NCI-H2029 treated with DMSO at 0.1 percent for 48 hours (cell line): ENCODE measurements around the gene DENND5A.
"Not testable (repeated sequence)": the region's sequence is repeated elsewhere in the genome, so short reads cannot be mapped to it uniquely, and the experiment has no call there.

Source experiments
- DNase-seq: peaks from one replicate; lab custom pipeline; 2025; lab: John Stamatoyannopoulos, UW

The DENND5A gene

DNA sequence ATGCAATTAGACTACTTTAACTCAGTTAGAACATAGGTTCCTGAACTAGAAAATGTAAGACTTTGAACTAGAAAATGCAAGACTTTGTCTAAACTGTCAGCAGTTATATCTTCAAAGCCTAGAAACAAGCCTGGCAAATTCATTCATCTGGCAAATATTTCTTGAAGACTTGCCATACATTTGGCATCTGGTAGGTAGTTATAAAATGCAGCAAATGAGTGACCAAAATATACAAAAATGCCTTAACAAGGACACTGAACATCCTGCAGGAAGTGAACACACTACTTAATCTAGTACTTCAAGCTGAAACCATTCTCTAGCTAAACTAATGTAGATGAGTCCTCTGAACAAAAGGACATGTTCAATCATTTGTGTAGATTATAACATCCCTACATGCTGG, 89.0 kb downstream of the DENND5A start:
- DNase-seq: no peak

DNA sequence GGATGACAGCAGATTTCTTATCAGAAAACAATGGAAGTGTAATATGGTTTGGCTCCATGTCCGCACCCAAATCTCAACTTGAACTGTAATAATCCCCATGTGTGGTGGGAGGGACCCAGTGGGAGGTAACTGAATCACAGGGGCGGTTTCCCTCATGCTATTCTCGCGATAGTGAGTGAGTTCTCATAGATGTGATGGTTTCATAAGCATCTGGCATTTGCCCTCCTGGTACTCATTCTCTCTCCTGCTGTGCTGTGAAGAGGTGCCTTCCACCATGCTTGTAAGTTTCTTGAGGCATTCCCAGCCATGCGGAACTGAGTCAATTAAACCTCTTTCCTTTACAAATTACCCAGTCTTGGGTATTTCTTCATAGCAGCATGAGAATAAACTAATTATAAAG, 92.8 kb downstream of the DENND5A start:
- DNase-seq: no peak

DNA sequence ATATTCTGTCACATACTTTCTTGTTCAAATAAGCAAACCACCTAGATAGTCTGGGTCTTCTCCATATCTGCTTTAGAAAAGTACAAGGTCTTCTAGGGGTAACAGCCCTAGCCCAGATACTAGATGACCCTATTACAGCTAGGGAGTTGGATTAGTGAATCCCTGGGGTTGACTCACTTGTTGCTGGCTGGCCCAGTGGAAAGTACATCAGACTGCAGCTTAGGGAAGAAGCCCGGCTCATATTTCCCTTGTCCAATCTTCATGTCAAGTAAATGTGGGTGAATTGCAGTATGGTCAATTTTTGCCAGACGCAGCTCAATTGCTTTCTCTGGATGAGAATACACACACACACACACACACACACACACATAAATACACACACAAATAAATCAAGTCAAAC, 94.7 kb downstream of the DENND5A start:
- DNase-seq: no peak

DNA sequence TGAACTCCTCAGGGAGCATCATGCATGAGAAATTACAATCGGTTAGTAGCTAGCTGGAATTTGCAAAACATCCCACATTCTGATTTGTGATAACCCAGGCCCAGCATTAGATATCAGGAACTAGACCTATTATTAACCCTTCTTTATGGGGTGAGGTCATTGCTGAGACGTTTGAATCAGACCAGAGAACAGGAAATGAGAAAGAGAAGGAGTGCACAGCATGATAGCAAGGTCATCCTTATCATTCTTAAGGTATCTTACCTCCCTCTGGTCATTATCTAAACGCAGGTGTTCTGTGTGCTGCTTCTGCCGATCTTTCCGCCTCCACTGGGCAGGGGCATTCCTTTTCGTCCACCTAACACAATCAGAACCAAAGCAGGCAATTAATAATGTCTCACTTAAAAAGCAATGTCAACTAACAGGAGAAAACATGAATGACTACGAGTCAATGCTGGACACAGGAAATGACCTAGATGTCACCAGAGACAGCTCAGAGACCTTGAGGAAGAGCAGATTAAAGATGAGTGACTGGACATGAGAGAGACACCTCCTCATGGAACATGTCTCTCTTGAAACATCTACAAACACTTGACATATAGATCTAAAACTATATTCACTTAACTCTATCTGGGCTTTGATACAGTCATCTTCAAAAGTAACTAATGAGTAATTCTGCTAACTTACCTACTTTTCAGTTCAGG, 95.4 kb downstream of the DENND5A start:
- DNase-seq: no peak

DNA sequence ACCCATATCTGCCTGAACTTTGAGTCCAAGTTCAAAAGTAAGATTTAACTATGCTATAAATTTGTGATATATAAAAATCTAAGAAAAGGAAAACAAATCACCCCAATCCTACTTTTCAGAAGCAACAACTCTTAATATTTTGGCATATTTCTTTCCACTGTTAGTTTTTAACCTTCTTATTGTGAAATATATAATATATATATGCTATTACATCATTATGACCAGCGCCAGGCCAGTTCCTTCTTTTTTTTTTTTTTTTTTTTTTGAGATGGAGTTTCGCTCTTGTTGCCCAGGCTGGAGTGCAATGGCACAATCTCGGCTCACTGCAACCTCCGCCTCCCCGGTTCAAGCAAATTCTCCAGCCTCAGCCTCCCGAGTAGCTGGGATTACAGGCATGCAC, 103.2 kb downstream of the DENND5A start:
- not testable (repeated sequence) for DNase-seq

DNA sequence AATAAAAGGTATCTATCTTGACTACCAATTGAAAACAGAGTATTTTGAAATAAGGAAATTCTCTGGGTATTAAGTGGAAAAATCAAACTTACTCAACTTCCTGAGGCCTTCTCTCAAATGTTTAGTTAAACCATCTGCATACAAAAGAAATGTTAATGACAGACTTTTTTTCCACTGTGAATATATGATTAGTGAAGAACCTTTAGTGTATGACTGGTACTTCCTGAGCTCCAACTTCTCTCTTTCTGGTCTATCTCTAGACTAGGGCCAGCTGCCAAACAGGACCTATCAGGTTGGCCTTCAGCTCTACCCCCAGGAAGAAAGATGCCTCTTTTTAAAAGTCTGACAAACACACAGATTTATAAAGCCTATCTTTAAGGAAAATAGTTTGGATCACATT, 105.0 kb downstream of the DENND5A start:
- no peak for DNase-seq

DNA sequence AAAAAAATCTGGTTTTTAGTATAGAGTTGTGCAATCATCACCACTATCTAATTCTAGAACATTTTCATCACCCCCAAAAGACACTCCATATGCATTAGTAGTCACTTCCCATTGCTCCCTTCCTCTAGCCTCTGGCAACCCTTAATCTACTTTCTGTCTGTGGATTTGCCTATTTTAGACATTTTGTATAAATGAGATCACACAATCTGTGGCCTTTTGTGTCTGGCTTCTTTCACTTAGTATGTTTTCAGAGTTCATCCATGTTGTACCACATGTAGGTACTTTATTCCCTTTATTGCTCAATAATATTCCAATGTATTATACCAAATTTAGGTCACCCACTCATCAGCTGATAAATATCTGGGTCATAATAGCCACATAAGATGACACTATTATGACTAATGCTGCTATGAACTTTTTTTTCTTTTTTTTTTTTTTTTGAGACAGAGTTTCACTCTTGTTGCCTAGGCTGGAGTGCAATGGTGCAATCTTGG, 106.2 kb downstream of the DENND5A start:
- no peak for DNase-seq

DNA sequence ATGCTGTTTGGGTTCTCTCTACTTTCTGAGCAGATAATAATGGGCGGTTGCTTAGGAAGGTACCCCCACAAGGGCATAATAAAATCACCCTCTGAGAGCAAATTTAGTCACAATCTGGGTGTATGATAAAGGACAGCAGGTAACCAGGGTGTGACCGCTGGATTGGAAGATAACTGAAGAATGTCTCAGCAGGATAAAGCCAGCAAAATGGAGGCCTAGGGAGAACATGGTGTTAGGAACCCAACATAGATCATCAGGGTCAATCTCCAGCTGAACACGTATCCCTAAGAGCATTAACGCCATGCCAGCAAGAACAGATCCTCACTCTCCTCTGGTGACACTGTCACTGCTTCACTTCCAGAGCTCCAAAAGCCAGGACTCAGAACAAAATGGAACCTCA, 109.2 kb downstream of the DENND5A start:
- no peak for DNase-seq

DNA sequence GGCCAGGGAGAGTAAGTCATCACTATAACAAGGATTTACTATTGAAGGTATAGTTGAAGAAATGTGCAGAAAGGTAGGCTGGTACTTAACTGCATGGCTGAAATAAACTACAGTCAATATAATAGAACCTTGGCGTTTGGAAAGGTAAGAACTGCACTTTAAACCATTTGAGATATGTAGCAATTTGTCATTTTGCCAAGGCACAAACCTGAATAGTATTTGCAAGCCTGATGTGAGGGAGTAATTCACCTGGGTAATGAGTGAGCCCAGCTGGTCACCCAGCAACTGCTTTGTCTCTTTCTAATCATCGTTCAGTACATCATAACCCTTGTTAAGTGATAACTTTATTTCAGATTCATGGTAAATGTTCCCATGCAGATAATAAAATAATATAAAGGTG, 111.5 kb downstream of the DENND5A start:
- DNase-seq: peak; percentile 55

DNA sequence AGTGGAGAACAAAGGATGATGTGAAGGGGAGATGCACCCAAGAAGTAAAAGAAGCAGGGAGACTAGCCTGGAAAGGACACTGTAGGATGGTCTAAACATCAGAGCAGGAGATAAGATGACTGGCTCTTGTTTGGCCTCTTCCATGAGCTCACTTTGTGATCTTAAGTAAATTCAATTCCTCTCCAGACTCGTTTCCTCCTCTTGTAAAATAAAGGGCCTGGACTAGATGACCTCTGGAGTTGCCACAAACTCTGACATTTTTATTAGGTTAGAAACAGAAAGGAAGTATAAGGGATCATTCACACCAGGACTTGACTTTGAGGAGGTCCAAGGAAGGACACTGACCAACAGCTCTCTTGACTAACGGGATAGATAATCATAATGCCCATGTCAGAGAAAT, 113.5 kb downstream of the DENND5A start:
- DNase-seq: no peak

DNA sequence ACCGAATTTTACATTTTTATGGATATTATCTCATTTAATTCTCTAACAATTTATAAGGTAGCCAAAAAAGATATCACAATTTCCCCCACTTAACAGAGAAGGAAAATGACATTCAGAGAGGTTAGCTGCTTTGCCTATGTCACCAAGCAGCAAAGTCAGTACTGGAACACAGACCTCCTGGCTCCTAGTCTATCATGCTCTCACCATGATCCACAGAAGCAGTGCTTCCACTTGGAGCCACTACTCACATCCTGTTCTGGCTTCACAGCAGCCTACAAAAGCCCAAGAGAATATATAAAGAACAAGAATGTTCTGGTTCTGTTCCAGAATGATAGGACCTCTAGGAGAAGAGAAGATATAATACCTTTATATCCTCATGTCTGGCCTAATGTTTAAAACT, 114.2 kb downstream of the DENND5A start:
- DNase-seq: no peak

DNA sequence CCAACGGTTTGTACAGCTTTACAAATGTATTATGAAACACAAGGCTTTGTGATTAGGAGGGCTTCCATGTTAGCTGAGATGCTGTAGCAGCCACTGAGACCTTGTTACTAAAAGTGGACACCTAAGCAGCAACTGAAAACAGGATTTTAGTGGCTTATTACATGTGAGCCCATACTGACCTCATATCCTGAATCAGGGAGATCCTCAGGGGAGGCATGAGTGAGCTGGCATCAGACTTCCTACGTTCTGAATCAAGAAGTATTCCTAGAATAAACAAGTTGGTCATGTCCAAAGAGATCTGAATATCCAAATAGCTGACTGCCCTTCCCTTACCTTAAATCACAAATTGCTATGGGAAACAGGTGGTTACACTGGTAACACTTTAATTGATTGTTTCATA, 114.6 kb downstream of the DENND5A start:
- no peak for DNase-seq

DNA sequence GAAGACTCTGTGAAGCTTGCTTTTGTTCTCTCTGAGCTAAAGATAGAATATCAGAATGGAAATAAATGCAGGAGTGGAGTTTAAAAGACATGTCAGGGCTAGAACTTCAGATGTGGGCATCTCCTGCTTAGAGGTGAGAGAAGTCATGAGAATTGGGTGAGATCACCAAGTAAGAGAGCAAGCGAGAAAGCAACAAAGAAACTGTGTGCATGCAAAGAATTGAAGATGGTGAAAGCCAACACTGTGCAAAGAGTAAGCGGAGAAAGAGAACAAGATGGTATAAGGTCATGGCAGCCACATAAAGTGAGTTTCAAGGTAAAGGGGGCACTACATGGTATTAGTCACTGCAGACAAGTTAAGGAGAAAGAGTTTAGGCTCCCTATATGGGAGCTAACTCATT, 116.4 kb downstream of the DENND5A start:
- DNase-seq: no peak

DNA sequence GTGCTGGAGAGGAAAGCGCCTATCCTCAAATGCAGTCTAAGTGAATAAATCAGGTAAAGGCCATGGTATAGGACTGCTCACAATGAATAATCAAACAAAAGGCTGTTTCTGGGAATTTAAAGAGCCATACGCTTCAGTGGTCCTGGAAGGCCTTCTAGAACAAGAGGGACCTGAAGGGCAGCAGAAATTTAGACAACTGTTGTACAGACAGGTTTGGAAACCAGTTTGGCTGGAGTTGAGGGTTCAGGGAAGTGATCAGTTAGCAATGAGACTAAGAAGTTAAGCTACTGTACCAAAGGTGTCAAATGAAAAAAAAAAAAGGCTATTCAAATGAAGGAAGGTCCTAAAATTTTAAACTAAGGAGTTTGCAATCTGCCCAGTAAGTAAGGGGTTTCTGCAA, 117.1 kb downstream of the DENND5A start:
- no peak for DNase-seq

DNA sequence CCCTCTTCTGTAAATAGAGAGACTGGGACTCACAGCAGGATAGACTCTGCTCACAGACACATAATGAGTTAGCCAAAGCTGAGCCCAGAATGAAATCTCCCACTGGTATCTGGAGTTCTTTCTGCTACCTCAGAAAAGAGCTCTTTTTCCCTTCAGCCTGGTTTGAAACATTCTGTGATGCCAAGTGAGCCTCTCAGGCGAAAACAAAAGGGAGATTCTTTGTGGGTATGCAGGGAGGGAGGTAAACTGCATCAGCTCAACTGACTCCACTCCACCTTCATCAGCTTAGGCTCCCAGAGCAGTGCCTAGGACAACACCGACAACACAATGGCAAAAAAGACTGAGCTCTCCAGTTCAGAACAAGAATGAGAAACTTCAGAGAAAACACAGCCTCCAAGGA, 118.7 kb downstream of the DENND5A start:
- DNase-seq: no peak

DNA sequence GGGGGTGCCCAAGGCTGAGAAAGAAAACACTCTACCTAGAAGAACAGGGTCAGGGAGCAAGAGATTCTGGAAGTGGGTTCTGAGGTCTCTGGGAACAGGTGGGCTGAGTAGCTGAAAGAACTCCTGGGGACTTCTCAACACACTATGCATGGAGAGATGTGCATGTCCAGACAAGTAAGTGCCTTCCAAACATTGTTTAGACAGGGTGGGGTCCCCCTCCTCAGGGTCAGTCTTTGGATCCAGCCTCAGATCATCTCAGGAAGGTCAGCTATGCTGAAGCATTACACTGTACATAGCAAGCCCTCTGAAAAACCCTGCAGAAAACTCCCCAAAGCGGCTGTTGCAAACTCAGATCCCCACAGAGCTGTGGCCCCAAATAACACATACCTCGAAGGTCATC, 119.9 kb downstream of the DENND5A start:
- DNase-seq: no peak

DNA sequence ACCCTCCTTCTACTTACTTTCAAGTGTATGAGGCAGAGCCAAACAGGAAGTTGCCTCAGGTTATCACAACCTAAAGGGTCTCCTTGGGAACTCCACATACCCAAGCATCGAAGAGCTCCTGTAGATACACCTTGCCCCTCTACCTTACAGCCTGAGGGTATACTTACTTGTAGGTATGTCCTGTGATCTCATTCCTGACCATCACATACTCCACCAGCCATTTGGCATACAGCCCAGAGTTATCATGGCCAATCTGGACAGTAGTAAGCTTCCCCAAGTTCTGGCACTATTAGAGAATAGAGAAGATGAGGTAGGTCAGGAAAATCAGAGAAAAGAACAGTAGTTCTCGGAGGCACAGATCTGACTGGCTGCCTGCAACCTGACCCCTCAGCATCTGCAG, 120.3 kb downstream of the DENND5A start:
- peak; percentile 25 for DNase-seq

DNA sequence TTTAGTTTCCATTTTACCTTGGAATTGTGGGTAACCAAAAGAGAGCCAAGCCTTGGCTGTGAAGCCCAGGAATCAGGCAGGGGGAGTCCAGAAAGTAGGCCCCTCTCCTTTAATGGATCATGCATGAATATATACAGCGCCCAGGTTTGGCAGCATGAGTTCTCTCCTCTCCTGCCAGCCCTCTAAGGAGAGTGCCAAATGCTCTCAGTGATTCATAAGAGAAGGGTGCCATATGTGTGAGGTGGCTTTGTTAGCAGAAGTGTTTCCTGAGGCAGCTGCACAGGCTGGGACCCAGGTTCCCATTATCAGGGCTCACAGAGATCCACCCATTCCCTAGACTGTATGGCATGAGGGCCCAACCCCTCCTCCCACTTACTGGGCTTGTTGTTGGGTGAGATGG, 121.4 kb downstream of the DENND5A start:
- no peak for DNase-seq

DNA sequence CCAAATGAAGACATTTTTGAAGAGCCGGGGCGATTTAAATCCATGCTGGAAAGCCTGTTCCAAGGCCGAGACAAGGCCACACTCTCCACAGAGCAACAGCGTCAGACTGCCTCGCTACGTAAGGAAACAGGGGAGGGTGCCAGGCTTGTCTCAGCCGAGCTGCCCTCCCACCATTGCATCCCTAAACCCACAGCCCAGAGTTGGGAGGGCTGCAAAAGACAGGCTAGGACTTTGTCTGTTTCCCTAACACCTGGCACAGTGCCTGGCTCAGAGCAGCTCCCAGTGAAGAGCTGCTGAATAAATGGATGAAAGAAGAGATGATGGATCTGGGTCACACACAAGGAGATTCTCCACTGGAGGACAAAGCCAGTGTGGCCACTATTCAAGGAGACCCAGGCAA, 122.4 kb downstream of the DENND5A start:
- DNase-seq: no peak

DNA sequence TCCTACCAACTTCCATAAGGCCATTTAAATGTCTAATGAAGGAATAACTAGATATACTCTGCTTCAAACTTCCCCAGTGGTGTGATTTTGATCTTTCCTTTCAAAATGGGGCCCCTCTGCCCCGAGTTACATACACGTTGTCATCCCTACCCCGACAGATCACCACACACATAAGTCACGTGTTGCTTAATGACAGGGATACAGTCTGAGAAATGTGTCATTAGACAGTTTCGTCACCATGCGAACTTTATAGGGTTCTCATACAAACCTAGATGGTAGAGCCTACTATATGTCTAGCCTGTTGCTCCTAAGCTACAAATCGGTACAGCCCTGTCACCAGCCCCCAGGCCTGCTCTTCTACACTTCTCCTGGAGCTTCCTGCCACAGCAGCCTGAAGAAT, 124.0 kb downstream of the DENND5A start:
- DNase-seq: no peak

DNA sequence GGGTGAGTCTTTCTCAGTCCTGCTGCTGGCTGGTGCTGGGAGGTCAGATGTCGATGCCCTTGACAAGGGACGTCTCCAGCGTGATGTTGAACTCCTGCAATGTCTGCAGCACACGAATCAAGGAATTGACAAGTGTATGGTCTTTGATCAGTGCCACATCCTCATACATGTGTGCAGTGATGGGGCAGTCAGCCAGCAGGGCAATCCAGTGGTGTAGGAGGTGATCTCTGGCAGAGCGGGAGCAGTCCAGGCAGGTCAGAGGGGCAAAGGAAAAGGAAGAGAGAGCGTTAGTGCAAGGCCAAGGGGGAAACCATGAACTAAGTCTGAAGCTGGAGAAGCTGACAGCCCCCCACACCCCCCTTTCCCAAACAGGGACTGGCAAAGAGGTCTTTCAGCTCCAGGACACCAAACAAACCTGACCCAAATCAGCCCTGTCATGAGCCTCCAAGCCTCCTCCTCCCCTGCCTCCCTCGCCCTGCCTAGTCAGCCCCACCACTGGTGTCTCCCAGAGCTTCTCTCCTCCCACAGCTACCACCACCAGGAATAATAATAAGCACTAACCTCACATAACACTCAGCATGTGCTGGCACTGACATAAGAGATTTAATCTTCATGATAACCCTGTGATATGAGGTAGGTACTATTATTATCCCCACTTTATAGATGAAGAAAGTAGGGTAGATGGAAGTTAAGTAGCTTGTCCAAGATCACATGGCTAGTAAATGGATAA, 125.4 kb downstream of the DENND5A start:
- no peak for DNase-seq

DNA sequence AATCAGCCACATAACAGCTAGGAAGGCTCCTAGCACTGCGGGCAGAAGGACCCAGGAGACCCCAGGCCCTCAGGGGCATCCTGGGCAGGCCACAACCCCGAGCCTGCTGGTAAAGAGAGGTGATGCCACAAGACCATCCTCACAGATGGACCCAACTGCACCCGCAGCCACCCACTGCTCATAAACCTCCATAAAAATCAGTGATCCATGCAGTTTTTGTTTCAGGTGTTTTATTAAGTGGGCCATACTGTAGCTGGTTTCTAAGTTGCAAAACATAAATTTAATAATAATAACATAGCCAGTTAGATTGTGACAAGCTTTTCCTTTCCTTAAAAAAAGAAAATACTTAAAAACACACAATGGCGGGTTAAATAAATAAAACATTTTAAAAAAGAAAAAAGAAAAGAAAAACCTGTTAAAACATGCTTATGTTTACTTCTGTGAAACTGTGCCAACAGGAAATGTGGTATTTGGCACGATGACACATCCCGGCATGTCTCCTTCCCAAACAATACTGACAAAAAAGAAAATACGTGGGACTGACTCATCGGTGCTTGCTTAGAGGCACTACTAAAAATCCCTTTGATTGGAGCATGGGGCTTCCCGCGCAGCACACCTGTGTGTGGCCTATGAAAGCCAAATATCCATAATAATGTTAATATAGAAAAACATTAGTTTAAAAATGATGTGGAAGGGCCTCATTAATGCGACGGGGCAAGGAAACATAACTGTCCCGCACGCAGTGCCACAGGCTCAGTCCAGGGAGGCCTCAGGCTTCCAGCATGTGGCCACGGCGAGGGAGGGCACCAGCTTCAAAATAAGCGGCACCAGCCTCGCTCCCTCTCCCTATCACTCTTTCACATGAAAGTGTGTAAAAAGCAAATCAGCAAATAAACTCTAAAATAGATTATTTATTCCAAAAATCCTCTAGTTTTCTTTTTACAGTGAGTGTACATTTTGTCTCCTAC, 126.3 kb downstream of the DENND5A start:
- peak; percentile 97 for DNase-seq

DNA sequence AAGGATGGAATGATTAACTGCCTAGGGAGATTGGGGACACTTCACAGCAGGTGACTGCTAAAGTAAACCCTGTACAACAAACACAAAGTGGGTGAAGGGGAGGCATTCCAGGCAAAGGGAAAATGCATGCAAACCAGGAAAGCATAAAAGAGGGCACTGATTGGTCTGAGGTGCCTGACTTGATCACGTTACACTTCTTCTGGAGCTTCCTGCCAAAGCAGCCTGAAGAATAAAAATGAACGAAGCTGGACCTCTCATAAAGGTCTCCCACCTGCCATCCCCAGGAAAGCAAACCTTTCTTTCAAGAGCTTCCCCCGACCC, 127.1 kb downstream of the DENND5A start:
- peak; percentile 97 for DNase-seq
